LNCAP (cell line): ENCODE results near the gene TRIM29.

Experiments
- CTCF ChIP-seq: fragments of 450-650 bp; IDR thresholded peaks from 2 replicates; pipeline ENCODE4 v1.5.1; 2017; ENCODE audit warnings: mild to moderate bottlenecking

Gene TRIM29

GRCh38 chr11:120147094-120147949 is 9.4 kb upstream of the TRIM29 start:
- TF ChIP-seq CTCF, result no peak

GRCh38 chr11:120146413-120147093 is 8.6 kb upstream of the TRIM29 start:
- TF ChIP-seq CTCF, result no peak

DNA sequence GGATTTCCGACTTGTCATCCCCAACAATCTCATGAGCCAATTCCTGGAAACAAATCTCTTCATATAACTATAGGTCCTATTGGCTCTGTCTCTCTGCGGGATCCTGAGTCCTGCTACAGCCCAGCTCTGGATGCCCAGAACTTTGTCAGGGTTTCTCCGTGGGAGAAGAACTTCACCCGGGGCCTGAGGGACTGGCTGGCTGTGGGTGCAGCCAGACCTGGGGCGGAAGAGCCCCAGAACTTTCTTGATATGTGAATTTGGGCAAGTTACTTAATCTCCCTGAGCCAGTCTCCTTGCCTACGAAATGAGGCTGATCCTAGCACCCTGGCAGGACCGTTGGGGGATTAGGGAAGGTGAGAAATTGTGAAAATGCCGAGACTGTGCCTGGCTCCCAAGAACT is 6.6 kb upstream of the TRIM29 start:
- TF ChIP-seq CTCF, result no peak

DNA sequence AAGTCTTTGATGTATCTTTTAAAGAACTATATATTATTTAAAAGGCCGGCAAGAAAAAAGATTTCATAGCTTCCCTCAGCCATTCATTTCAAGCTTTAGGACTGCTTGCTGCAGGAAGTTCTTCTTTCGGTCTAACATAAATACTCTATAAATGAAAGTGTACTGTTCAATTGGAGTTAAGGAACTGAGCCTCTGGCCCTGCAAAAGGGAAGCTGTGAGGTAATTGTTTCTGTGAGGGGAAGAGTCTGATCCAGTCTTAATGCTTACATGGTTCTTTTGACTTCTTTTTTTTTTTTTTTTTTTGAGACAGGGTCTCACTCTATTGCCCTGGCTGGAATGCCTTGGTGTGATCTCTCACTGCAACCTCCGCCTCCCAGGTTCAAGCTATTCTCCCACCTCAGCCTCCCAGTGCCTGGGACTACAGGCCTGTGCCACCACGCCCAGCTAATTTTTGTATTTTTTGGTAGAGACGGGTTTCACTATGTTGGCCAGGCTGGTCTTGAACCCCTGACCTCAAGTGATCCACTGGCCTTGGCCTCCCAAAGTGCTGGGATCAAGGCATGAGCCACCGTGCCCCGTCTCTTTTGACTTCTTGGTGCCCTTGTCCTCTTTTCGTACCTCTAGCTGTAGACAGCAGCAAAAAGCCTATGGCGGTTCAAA is 4.7 kb upstream of the TRIM29 start:
- no peak for TF ChIP-seq CTCF

DNA sequence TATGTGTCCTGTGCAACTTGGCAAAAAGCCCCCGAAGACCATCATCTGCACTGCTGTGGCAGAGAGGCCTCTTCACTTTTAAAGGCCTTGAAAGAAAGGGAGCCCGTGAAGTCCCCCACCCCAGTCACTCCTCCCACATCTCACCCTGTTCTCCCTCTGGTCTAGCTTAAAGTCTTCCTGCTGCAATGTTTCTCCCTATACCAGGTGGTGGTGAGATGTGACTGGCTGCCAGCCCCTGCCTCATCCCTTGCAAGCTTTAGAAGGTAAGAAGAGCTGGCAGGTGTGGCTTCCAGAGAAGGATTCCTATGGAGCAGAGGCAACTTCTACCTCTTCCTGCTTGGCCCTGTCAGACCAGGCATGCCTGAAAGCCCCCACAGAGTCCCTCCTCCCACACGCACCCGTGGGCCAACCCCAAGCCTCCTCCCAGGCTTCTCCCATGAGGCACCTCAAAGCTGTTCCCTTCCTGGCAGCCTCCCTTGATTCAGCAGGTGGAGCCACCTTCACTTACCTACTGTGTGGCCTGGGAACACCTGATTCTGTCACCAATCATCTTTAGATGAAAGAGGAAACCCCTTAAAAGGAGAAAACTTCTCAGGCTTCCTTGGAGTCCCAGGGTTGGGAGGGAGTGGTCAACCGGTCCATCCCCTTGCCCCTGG is 4.0 kb upstream of the TRIM29 start:
- TF ChIP-seq CTCF, result no peak

DNA sequence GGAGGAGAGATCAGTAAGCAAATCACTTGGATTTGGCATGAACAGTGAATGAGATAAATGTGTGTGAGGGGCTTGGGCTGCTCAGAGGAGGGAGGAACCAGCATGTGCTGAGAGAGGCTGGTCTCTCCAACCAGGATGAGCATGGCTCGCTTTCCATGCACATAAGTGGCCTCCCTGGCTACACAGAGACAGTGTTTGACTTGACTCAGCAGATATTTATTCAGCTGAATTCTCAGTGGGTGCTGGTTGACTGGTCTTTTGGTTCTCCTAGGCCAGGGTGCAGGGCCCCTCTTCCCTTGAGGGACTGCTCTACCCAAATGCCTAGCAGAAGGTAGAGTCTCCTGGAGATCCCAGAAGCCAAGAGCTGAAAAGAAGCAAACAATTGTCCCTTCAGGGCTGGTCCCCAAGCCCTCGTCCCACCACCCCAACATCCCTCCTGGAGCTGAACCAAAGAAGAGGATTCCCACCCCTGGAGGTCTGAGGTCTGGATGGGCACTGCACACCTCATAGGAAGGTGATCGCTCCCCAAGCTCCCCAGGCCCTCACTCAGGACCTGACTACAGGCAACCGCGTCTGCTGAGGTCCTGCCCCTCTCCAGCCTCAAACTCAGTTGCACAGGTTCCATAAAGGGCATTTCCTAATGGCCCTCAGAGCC is 3.3 kb upstream of the TRIM29 start:
- TF ChIP-seq CTCF, result no peak
